Transverse colon (tissue), 3 donors: ENCODE results near the gene LRFN2.

ENCODE experiments used
- POLR2A ChIP-seq: fragments of 450-650 bp; IDR thresholded peaks from one replicate; pipeline ENCODE4 v1.6.1; 2016; ENCODE audit warnings: antibody characterized with exemption, mild to moderate bottlenecking, moderate library complexity
- POLR2AphosphoS5 ChIP-seq, 3 donors: sonication (generic); formaldehyde crosslinking; IDR thresholded peaks; one replicate each; pipeline ENCODE4 v1.6.1; 2016; ENCODE audit warnings: antibody characterized with exemption in 3 of 3

- TF ChIP-seq POLR2A (no peak), POLR2AphosphoS5 (IDR thresholded peaks at IDR 0.05) (no peak)
These were observed 120.1 kb downstream of the LRFN2 start for GRCh38 chr6:40466986-40467539.
